Measurements from ENCODE around the gene PCBP1. TPM values are rescaled to one million over a fixed set of nuclear protein-coding genes. Genes with fewer than 3 reads are reported as not detected.
A peak's percentile ranks its signal among the peaks of the same experiment; 100 is the strongest.

The PCBP1 gene
- total and polyA plus RNA-seq, 9 of the 15 experiments (the other 6 are each of a cell fraction or from before 2014, with no cell fraction given): 19.2 to 407 (median 78.1) TPM

GRCh38 chr2:70070542-70071268, 16.6 kb upstream of the PCBP1 start (continued):
- TF ChIP-seq GTF2F1 (IDR thresholded peaks at IDR 0.05; ENCODE audit: low read depth, low read length): no peak
- TF ChIP-seq ARID3A (IDR thresholded peaks at IDR 0.05; ENCODE audit: borderline replicate concordance, low read depth, low read length): 0 out of 2 replicates have a peak, but pooled peaks have one; percentile 23
- no peak for TF ChIP-seq ZBTB12 (CRISPR knock-in tag; IDR thresholded peaks at IDR 0.05)
- no peak for TF ChIP-seq THRA (IDR thresholded peaks at IDR 0.05)
- no peak for TF ChIP-seq THAP7 (CRISPR knock-in tag; IDR thresholded peaks at IDR 0.05)
- peak; percentile 26 for TF ChIP-seq TAF1 (IDR thresholded peaks at IDR 0.05; ENCODE audit: control insufficient read depth, extremely low read depth, insufficient read depth, low read length, severe bottlenecking)
- no peak for TF ChIP-seq HEY1 (CRISPR knock-in tag; IDR thresholded peaks at IDR 0.05; ENCODE audit: borderline replicate concordance)
- TF ChIP-seq TBL1XR1 (IDR thresholded peaks at IDR 0.05; ENCODE audit: low read length in 2 of 2): peak in 1 of 2 experiments; percentile 19; a peak in 1 of 4 replicates
- no peak for TF ChIP-seq ZNF134 (CRISPR knock-in tag; conservative IDR thresholded peaks at IDR 0.05)
- TF ChIP-seq TCF3 (CRISPR knock-in tag; IDR thresholded peaks at IDR 0.05): no peak; the same call in 1 of the 2 replicates
- no peak for TF ChIP-seq TGIF2 (CRISPR knock-in tag; IDR thresholded peaks at IDR 0.05)

All from K562 (cell line).